ENCODE results near the gene VSTM2L.

VSTM2L gene

GRCh38 chr20:37919389-37920040 is 16.6 kb downstream of the VSTM2L start:
- no peak for DNase-seq
- H3K9me3 ChIP-seq: no peaks in the 10 kb centered on the region
- no peak for TF ChIP-seq CTCF (IDR thresholded peaks at IDR 0.05; ENCODE audit: low read depth, low read length)
- no peaks in the 10 kb centered on the region for H3K36me3 ChIP-seq
- H3K4me3 ChIP-seq (ENCODE audit: low read depth, low read length): no peak overlapping the region
- H3K27me3 ChIP-seq: no peaks in the 10 kb centered on the region
- H3K4me1 ChIP-seq: peaks cover 31% of the 10 kb centered on the region

- Histone ChIP-seq H3K4me3 (ENCODE audit: low read depth, low read length) (no peak overlapping the region), H3K27me3 (no peaks in the 10 kb centered on the region), H3K36me3 (no peaks in the 10 kb centered on the region), H3K4me1 (peaks cover 23% of the 10 kb centered on the region), H3K9me3 (no peaks in the 10 kb centered on the region)
- no peak for DNase-seq
- no peak for TF ChIP-seq CTCF (IDR thresholded peaks at IDR 0.05; ENCODE audit: low read depth, low read length)
These were observed 17.3 kb downstream of the VSTM2L start for GRCh38 chr20:37920270-37920669.

GRCh38 chr20:37920679-37921322 is 17.9 kb downstream of the VSTM2L start:
- H3K9me3 ChIP-seq: no peaks in the 10 kb centered on the region
- peaks cover 22% of the 10 kb centered on the region for H3K4me1 ChIP-seq
- no peak for TF ChIP-seq CTCF (IDR thresholded peaks at IDR 0.05; ENCODE audit: low read depth, low read length)
- H3K27me3 ChIP-seq: no peaks in the 10 kb centered on the region
- no peak overlapping the region for H3K4me3 ChIP-seq (ENCODE audit: low read depth, low read length)
- no peaks in the 10 kb centered on the region for H3K36me3 ChIP-seq
- peak; percentile 56 for DNase-seq

GRCh38 chr20:37921341-37921929 is 18.5 kb downstream of the VSTM2L start:
- Histone ChIP-seq H3K36me3 (no peaks in the 10 kb centered on the region), H3K4me1 (peaks cover 15% of the 10 kb centered on the region), H3K4me3 (ENCODE audit: low read depth, low read length) (no peak overlapping the region), H3K9me3 (no peaks in the 10 kb centered on the region), H3K27me3 (no peaks in the 10 kb centered on the region)
- TF ChIP-seq CTCF (IDR thresholded peaks at IDR 0.05; ENCODE audit: low read depth, low read length): no peak
- no peak for DNase-seq

- Histone ChIP-seq H3K4me1 (peaks cover 13% of the 10 kb centered on the region), H3K4me3 (ENCODE audit: low read depth, low read length) (no peak overlapping the region)
- TF ChIP-seq CTCF (IDR thresholded peaks at IDR 0.05; ENCODE audit: low read depth, low read length): no peak
These were observed 19.1 kb downstream of the VSTM2L start for GRCh38 chr20:37922016-37922415.

More at GRCh38 chr20:37922016-37922415, 19.1 kb downstream of the VSTM2L start:
- H3K9me3 ChIP-seq: no peaks in the 10 kb centered on the region
- H3K36me3 ChIP-seq: no peaks in the 10 kb centered on the region
- H3K27me3 ChIP-seq: no peaks in the 10 kb centered on the region
- DNase-seq: no peak

Measured in BE2C (cell line).